HG03280 (cell line): ENCODE data around the gene PSMB7.

Source experiments
- ATAC-seq: cut with Tn5 transposase; IDR thresholded peaks from one replicate; pipeline ENCODE4 v1.9.1; 2021; ENCODE audit warnings: mild to moderate bottlenecking, moderate library complexity; ENCODE audit not compliant: unreplicated experiment

PSMB7 gene

GRCh38 chr9:124358631-124359030, 56.6 kb downstream of the PSMB7 start:
- ATAC-seq: no peak

DNA sequence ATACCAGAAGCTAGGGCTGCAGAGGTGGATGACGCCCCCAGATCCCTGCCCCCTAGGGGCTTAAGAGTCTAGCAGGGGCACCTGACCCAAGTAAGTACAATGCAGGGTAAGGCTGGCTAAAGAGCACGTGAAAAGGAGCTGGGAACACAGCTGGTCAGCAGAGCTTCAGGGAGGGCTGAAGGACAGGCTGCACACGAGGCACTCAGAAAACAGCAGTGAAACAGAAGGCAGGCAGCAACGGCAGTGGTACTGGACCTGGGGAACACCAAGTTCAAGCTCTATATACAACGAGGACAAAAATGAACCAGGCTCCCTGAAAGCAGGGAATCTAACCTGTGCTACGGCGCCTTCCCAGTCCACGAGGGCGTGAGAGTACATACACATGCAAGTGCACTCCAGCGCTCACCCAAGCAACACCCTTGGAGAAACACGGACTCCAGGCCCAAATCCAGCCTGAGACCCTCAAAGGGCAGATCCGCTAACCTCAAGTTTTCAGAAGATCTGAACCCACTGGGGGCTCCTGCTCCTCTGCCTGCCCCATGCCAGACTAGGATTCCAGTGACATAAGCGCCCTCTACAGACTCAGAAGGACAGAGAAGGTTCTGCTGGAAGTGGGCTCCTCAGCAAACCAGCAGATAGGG, 57.4 kb downstream of the PSMB7 start:
- ATAC-seq: no peak

- no peak for ATAC-seq
Measured at GRCh38 chr9:124356745-124357390, 58.4 kb downstream of the PSMB7 start.

DNA sequence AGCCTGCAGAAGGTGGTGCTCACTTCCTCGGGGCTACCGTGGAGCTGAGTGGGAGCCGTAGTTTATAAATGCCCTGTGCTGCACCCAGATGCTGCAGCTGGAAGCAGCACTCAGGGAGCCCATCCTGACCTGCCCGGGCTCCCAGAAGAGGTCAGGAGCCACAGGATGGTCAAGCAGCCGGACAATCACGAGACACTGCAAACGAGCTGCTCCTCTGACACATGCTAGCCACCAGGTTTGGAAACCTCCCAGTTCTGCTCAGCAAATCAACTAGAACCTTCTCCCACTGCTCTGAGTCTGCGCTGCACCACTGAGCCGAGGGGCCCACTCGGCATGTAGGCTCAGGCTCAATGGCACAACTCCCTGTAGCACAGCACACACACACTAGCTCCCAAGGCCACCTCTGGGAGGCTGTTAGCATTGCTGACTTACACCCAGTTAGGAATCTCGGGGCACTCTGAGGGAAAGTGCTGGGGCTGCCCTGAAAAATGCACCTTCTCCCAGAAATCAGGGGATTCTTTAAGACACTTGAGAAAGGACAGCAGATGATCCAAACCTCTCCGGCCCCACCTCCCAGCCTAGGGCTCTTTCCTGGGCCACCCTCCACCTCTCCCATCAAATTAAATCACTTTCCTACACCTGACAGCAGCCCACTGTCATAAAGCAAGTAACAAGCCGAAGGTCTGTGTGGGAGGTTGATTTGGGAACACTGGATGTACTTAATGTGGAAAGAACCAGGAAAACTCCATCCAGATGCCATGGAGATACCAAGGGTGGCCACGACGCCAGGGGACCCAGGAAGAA, 59.1 kb downstream of the PSMB7 start:
- no peak for ATAC-seq

- ATAC-seq: no peak
Measured at GRCh38 chr9:124355039-124355940, 60.0 kb downstream of the PSMB7 start.

DNA sequence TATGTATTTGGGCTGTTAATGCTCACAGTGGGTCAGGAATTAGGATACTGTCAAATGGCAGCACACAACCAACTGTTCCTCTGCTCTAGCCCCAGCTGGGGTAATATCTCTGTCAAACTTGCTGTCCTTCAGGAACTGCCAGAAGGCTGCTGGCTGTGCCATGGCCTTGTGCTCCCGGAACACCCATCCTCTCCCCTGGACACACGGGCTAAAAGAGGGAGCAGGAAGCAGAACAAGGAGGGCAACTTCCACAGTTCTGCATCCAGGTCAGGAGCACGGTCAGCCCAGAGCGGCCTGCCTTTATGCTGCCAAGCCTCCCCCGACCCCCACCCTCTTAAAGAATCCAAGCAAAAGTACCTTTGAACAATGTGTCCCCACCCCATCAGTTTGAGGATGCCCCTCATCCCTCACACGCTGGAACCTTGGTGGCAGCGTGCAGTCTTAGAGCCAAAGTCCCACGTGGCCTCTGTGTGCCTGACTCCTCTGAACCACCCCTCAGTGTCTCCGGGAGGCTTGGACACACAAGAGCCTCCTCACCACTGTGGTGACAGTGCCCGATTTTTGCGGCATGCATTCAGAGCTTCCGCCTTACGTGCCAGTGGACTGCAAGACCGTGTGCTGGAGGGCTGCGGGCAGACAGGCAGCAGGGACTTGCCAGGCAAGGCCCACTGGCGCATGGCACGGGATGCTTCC, 60.8 kb downstream of the PSMB7 start:
- ATAC-seq: no peak

- no peak for ATAC-seq
Measured at GRCh38 chr9:124353811-124354274, 61.4 kb downstream of the PSMB7 start.

- ATAC-seq: no peak
Measured at GRCh38 chr9:124353166-124353768, 62.0 kb downstream of the PSMB7 start.

DNA sequence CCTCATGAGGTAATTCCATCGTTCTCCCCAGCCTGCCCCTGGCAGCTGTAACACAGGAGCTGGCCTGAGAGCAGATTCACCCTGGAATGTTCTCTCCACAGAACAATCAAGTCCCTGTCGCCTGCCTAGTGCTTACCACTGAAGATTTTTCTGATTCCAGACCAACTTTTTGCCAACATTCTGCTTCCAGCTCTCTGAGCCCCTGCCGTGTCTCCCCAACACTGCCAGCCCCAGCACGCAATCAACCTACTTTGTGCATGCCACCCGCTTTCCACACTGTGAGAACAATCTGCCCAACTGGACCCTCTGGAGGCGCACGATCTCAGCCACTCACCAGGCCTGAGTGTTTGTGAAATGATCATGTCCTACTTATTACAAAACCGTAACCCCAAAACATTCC, 62.6 kb downstream of the PSMB7 start:
- ATAC-seq: no peak

DNA sequence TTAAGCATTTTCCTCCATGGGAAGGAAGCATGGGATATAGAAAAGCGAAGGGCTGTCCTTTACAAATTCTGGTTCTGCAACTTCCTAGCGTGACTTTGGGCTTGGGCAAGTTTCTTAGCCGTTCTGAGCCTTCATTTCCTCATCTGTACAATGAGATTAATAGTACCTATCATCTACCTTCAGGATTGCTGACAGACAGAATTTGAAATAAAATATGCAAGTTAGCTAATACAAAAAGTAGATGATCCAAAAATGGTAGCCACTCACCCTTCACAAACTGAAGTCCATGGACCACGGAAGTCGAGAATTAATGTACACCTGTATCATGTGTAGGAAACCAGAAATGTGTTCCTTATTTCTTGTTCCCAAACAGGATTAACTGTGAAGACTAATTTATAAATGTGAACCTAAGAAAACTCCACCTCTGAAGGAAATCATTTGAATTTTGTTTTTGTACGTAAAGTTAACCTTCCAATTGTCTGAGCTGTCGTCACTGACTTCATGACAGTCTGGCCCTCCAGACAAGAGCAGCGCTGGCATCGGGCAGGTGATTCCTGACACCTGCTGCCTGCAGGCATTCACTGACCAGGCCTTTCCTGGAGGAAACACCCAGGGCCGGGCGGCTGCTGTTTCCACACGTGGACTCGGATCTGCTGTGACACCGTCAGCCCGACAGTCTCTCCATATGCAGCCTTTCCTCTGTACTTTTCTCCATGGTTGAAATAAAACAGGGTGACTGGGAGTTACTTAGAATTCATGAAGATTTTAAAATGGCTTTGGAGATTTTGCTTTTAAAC, 63.4 kb downstream of the PSMB7 start:
- ATAC-seq: no peak

DNA sequence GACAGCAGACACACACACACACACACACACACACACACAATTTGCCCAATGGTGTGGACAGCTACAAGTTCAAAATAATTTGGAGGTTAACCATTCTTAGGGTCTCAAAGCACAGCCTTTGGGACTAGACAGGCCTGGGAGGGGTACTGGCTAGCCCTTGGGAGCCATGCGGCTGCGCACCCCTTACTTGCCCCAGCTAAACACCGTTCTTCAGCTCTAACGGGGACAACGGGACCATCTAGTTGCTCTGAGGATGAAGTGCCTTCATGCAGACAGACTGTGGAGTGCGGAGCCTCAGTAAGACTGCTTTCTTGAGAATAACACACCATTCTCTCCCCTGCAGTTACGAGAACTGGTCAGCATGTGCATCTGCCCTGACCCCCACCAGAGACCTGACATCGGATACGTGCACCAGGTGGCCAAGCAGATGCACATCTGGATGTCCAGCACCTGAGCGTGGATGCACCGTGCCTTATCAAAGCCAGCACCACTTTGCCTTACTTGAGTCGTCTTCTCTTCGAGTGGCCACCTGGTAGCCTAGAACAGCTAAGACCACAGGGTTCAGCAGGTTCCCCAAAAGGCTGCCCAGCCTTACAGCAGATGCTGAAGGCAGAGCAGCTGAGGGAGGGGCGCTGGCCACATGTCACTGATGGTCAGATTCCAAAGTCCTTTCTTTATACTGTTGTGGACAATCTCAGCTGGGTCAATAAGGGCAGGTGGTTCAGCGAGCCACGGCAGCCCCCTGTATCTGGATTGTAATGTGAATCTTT, 64.6 kb downstream of the PSMB7 start:
- ATAC-seq: no peak

GRCh38 chr9:124349675-124350493, 65.4 kb downstream of the PSMB7 start:
- no peak for ATAC-seq

DNA sequence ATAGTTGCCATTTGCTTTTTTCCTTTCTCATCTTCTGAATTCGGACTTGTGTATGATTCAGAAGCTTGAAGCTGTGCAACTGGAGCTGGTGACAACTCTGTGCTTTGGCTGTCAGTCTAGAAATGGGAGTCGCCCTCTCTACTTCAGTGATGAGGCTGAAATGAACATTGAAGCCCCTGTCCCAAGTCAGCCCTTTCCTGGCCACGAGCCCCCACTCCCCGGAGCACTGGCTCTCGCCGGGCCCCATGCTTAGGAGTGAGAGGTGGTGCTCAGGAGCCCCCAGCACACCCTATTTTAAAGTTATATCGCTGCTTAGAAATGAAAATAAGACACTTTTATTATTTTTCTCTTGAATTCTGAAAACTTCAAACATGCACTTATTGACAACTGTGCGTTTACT, 66.0 kb downstream of the PSMB7 start:
- ATAC-seq: no peak

- no peak for ATAC-seq
Measured at GRCh38 chr9:124348831-124349230, 66.4 kb downstream of the PSMB7 start.

GRCh38 chr9:124348363-124348762, 66.9 kb downstream of the PSMB7 start:
- ATAC-seq: no peak

- no peak for ATAC-seq
Measured at GRCh38 chr9:124347968-124348358, 67.3 kb downstream of the PSMB7 start.

DNA sequence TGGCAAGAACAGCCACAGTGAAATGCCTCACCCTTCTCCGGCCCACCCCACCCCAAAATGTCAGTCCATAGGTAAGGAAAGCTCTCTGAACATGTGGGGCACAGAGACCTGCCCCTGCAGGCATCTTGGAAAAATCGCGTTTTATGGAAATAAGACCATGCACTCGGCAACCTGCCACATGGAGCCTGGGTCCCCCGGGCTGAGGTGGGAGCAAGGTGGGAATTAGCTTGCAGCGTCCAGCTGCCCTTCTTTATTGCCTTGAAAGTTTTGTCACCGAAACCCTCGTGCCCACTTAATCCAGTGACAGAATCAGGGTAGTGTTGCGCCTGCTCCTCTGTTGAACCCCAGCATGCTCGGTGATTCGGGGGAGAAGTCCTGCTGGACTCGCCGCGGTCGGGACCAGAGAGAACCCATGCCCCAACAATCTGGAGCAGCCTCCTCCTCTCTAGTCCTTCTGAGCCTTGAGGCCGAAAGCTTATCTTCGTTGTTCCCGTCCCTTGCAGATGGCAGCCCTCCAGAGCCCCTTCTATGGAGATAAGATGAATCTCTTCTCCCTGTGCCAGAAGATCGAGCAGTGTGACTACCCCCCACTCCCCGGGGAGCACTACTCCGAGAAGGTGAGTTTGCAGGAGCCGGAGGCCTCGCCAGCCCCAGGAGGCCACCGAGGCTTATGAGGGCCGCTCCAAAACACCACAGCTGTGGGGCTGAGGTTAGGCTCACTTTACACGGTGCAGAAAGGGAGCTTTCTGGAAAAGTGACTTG, 67.9 kb downstream of the PSMB7 start:
- no peak for ATAC-seq
